CD4-positive, alpha-beta T cell (primary cell): Measurements from ENCODE around the gene ICAM3. TPM values are rescaled to one million over a fixed set of nuclear protein-coding genes. Genes with fewer than 3 reads are reported as not detected.

Experiments
- ATAC-seq: fragments of 200-7000 bp; cut with Tn5 transposase; one replicate; pipeline ENCODE4 v1.10.0; 2022; ENCODE audit warnings: mild to moderate bottlenecking; ENCODE audit not compliant: poor library complexity
- CTCF ChIA-PET: fragments of 350-600 bp; sonication (Branson Sonifier 250); formaldehyde crosslinking; loops from one replicate; lab custom pipeline; 2021; ENCODE audit warnings: antibody characterized with exemption, inconsistent platforms; lab: Charles Lee
- POLR2A ChIA-PET: fragments of 350-600 bp; sonication (Branson Sonifier 250); formaldehyde crosslinking; loops from one replicate; lab custom pipeline; 2021; ENCODE audit warnings: antibody characterized with exemption, inconsistent platforms; lab: Charles Lee
- DNase-seq, 14 experiments: peaks; one replicate each; pipeline ENCODE4 v3.0.0-alpha.2; 2013 to 2020; ENCODE audit warnings: mixed read lengths in 2 of 14
- H3K27ac ChIP-seq, 2 donors: one replicate each; pipeline versions ENCODE4 v1.5.1 to v1.7.0; 2013; ENCODE audit warnings: low read length in 2 of 2, low read depth in 1 of 2, mild to moderate bottlenecking in 1 of 2
- H3K27me3 ChIP-seq, 2 experiments: 1 replicate in 1 of 2; 2 replicates in 1 of 2; pipeline versions ENCODE4 v1.6.1 to v1.7.0; 2013; ENCODE audit warnings: low read length in 2 of 2, control low read depth in 1 of 2, mild to moderate bottlenecking in 1 of 2, moderate library complexity in 1 of 2; ENCODE audit not compliant: insufficient read depth in 2 of 2, control insufficient read depth in 1 of 2
- H3K36me3 ChIP-seq: one replicate; pipeline ENCODE4 v1.6.1; 2013; ENCODE audit warnings: low read length, control low read depth; ENCODE audit not compliant: insufficient read depth
- H3K4me1 ChIP-seq: one replicate; pipeline ENCODE4 v1.6.1; 2013; ENCODE audit warnings: low read length, control low read depth; ENCODE audit not compliant: insufficient read depth
- H3K4me3 ChIP-seq: one replicate; pipeline ENCODE4 v1.5.1; 2013; ENCODE audit warnings: mild to moderate bottlenecking, low read length, moderate library complexity
- H3K9me3 ChIP-seq, 2 experiments: 1 replicate in 1 of 2; 2 replicates in 1 of 2; pipeline versions ENCODE4 v1.6.1 to v1.7.0; 2013; ENCODE audit warnings: low read length in 2 of 2, mild to moderate bottlenecking in 2 of 2, control low read depth in 1 of 2, moderate library complexity in 1 of 2; ENCODE audit not compliant: control insufficient read depth in 1 of 2, insufficient read depth in 1 of 2
- H3K27ac Mint-ChIP-seq: one replicate; pipeline ENCODE4 v1.8.0; 2020; ENCODE audit warnings: mixed read lengths
- H3K27me3 Mint-ChIP-seq: one replicate; pipeline ENCODE4 v1.8.0; 2021; ENCODE audit warnings: mixed read lengths
- H3K36me3 Mint-ChIP-seq: one replicate; pipeline ENCODE4 v1.8.0; 2021; ENCODE audit warnings: low read depth, mixed read lengths
- H3K4me1 Mint-ChIP-seq: one replicate; pipeline ENCODE4 v1.8.0; 2021; ENCODE audit warnings: low read depth, mixed read lengths
- H3K4me3 Mint-ChIP-seq: one replicate; pipeline ENCODE4 v1.8.0; 2020; ENCODE audit warnings: mild to moderate bottlenecking, mixed read lengths
- H3K9me3 Mint-ChIP-seq: one replicate; pipeline ENCODE4 v1.8.0; 2020; ENCODE audit warnings: mixed read lengths
- intact Hi-C, 2 experiments: fragments of 100-400 bp; cut with DNase I in 1 of 2; cut with micrococcal nuclease in 1 of 2; formaldehyde crosslinking; loops; one replicate each; pipeline versions ENCODE4 v1.15.1 to v1.9.0; 2023 to 2025; cut with DNase I, micrococcal nuclease
- total RNA-seq, 174 experiments: library from RNA in 2 of 174; stranded (reverse) in 2 of 174; gene quantifications; one replicate each; pipeline ENCODE4 v1.2.3 and lab custom pipeline; 2021 to 2026
- TF ChIP-seq, protein P1 (sequence below): fragments of 200-600 bp; IDR thresholded peaks from one replicate; pipeline ENCODE4 v1.8.0; 2022; ENCODE audit warnings: antibody characterized with exemption, mild to moderate bottlenecking

The ICAM3 gene
- total RNA-seq, 2 experiments from 2014 or later: 164 to 173 TPM

DNA sequence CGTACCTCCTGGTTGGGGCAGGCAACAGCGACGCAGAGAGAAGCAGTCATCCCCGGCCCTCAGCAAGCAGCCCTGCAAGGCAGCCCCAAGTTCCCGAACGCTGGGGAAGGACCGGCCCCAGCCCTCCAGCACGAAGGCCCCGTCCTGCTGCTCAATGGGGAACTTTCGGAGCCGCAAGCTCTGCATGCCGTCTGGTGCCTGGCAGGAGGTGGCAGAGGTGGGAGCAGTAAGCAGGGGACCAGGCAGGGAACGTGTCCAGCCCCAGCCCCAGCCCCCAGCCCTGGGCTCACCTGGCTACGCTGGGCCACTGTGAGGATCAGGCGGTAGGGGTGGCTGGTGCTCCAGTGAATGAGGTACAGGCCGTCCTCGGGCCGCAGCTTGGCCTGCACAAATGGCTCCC lies 22.8 kb upstream of the ICAM3 start:
- TF ChIP-seq, protein P1, sequence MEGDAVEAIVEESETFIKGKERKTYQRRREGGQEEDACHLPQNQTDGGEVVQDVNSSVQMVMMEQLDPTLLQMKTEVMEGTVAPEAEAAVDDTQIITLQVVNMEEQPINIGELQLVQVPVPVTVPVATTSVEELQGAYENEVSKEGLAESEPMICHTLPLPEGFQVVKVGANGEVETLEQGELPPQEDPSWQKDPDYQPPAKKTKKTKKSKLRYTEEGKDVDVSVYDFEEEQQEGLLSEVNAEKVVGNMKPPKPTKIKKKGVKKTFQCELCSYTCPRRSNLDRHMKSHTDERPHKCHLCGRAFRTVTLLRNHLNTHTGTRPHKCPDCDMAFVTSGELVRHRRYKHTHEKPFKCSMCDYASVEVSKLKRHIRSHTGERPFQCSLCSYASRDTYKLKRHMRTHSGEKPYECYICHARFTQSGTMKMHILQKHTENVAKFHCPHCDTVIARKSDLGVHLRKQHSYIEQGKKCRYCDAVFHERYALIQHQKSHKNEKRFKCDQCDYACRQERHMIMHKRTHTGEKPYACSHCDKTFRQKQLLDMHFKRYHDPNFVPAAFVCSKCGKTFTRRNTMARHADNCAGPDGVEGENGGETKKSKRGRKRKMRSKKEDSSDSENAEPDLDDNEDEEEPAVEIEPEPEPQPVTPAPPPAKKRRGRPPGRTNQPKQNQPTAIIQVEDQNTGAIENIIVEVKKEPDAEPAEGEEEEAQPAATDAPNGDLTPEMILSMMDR: no peak
- H3K27ac Mint-ChIP-seq: no peak overlapping the region
- H3K36me3 Mint-ChIP-seq: peaks cover 79% of the 10 kb centered on the region
- H3K27me3 ChIP-seq: no peaks in the 10 kb centered on the region
- intact Hi-C loops: no loop called here
- CTCF ChIA-PET: no interaction called here
- no peaks in the 10 kb centered on the region for H3K9me3 ChIP-seq
- no peak overlapping the region for H3K27ac ChIP-seq
- no peaks in the 10 kb centered on the region for H3K4me1 Mint-ChIP-seq
- no peak overlapping the region for H3K4me3 Mint-ChIP-seq
- POLR2A ChIA-PET: no interaction called here
- ATAC-seq (no peak), DNase-seq (no peak)
- H3K4me3 ChIP-seq: no peak overlapping the region
- no peaks in the 10 kb centered on the region for H3K27me3 Mint-ChIP-seq
- H3K4me1 ChIP-seq: no peaks in the 10 kb centered on the region
- peaks cover 80% of the 10 kb centered on the region for H3K36me3 ChIP-seq
- no peaks in the 10 kb centered on the region for H3K9me3 Mint-ChIP-seq

DNA sequence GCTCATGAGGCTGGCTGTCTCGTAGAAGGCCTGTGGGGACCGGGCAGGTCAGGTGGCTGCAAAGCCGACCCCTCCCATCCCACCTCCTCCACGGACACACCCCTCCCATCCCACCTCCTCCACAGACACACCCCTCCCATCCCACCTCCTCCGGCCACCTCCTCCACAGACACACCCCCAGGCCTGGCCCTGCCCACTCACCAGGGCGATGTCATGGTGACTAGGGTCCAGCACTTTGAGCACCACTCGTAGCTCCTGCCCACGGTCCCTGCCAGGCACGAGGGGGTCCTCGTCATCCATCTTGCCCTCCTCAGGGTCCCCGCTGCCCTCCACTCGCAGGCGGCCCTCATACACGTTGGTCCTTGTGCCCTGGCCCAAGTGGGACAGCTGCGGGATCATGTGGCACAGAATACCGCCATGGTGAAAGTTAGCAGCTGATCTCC lies 22.2 kb upstream of the ICAM3 start:
- intact Hi-C loops: no loop called here
- DNase-seq (no peak), ATAC-seq (no peak)
- H3K4me1 Mint-ChIP-seq: no peaks in the 10 kb centered on the region
- TF ChIP-seq, protein P1: no peak
- no peak overlapping the region for H3K4me3 ChIP-seq
- peaks cover 73% of the 10 kb centered on the region for H3K36me3 Mint-ChIP-seq
- ChIA-PET CTCF (no interaction called here), POLR2A (no interaction called here)
- H3K27ac ChIP-seq: no peak overlapping the region
- H3K4me1 ChIP-seq: no peaks in the 10 kb centered on the region
- no peak overlapping the region for H3K27ac Mint-ChIP-seq
- no peak overlapping the region for H3K4me3 Mint-ChIP-seq
- no peaks in the 10 kb centered on the region for H3K27me3 Mint-ChIP-seq
- no peaks in the 10 kb centered on the region for H3K27me3 ChIP-seq
- H3K9me3 Mint-ChIP-seq: no peaks in the 10 kb centered on the region
- H3K9me3 ChIP-seq: no peaks in the 10 kb centered on the region
- peaks cover 78% of the 10 kb centered on the region for H3K36me3 ChIP-seq

- H3K27me3 Mint-ChIP-seq: no peaks in the 10 kb centered on the region
- no peak overlapping the region for H3K4me3 Mint-ChIP-seq
- H3K36me3 Mint-ChIP-seq: peaks cover 71% of the 10 kb centered on the region
- H3K27ac Mint-ChIP-seq: no peak overlapping the region
- intact Hi-C loops: loop anchor here in 1 of 2 experiments (10.0 kb wide), 1 partner anchor 1412 kb away; no protein-coding TSS in a partner anchor
- no peak for DNase-seq
- no peak overlapping the region for H3K4me3 ChIP-seq
- ATAC-seq: no peak
- H3K4me1 ChIP-seq: no peaks in the 10 kb centered on the region
- H3K27me3 ChIP-seq: no peaks in the 10 kb centered on the region
- peaks cover 68% of the 10 kb centered on the region for H3K36me3 ChIP-seq
- TF ChIP-seq, protein P1: no peak
- ChIA-PET CTCF (no interaction called here), POLR2A (no interaction called here)
- H3K9me3 Mint-ChIP-seq: no peaks in the 10 kb centered on the region
- no peaks in the 10 kb centered on the region for H3K9me3 ChIP-seq
- no peak overlapping the region for H3K27ac ChIP-seq
- no peaks in the 10 kb centered on the region for H3K4me1 Mint-ChIP-seq
Observed at GRCh38 chr19:10356431-10356830, 17.0 kb upstream of the ICAM3 start.
